Adrenal gland (tissue), 5 donors: ENCODE data around the gene ABTB2.

ENCODE experiments used
- CTCF ChIP-seq, 6 experiments: fragments of 450-650 bp in 4 of 6; fragments of 200-600 bp in 2 of 6; sonication (generic) in 1 of 6; IDR thresholded peaks; 1 replicate in 5 of 6; 2 replicates in 1 of 6; pipeline versions ENCODE4 v1.5.1 to v1.8.0; 2016 to 2021; ENCODE audit warnings: antibody characterized with exemption in 6 of 6, mild to moderate bottlenecking in 2 of 6, moderate library complexity in 1 of 6
- POLR2A ChIP-seq, 2 donors: fragments of 450-650 bp; IDR thresholded peaks; one replicate each; pipeline ENCODE4 v1.6.1; 2017; ENCODE audit warnings: antibody characterized with exemption in 2 of 2, mild to moderate bottlenecking in 2 of 2, moderate library complexity in 1 of 2
- donor health status: DM: no; HTN: no; CAD: no.

GRCh38 chr11:34359548-34359891 lies 1.7 kb upstream of the ABTB2 start:
- TF ChIP-seq POLR2A (IDR thresholded peaks at IDR 0.05) (no peak), CTCF (IDR thresholded peaks at IDR 0.05) (peak in 3 of 6 experiments; percentile 14 to 59 (median 50))
